Measurements from ENCODE around the gene RNF207.

RNF207 gene

DNA sequence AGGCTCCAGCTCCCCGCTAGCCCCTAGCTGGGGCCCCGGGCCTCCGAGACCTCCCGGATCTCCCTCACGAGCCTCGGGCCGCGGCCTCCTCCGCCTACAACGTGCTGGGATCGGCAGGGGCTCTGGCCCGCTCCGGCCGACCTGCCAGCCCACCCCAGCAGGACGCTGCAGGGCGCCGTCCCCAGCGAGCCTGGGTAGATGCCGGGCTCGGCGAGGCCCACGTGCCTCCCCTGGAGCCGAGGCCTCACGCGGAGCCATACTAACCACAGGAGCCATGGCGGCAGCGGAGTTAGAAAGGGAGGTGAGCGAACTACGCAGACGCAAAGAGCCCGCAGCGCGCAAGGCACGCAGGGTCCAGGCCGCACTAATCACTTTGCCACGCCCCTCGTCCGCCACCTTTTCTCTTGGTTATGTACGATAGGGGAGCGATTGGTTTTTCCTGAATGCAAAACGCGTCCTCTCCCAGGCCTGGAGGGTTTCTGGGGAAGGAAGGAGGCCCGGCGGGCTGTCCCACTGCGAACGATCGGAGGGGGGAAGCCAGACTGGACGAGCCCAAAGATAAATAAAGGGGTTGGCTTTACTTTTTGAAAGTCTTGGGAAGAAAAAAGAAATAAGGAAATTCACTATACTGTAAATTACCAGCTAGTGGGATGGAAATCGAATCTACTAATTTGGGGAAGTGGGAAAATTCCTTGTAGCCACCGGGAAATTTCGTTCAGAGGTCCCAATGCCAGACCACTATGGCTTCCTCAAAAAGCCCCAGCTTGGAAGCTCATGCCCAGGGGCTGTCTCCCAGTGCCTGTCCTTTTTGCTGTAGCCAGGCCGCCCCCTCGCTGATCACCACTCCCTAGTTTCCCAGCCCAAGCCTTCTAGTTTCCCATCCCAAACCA, 6.4 kb upstream of the RNF207 start, which contains the start of gene RPL22:
Gene RPL22, minus strand, starts transcription at position 298 of the 890 bp plus-strand sequence. Its CDS starts 22 bp downstream, at position 276.
- Histone ChIP-seq H3K4me1 (ENCODE audit: control insufficient read depth in 2 of 2, insufficient read depth in 1 of 2, low read depth in 1 of 2, low read length in 2 of 2) (peaks cover 6 to 14% of the 10 kb centered on the region in 2 donors), H3K27me3 (ENCODE audit: control insufficient read depth in 3 of 3, insufficient read depth in 3 of 3, low read depth in 1 of 3, low read length in 3 of 3) (no peaks in the 10 kb centered on the region), H3K4me3 (ENCODE audit: low read length in 2 of 2) (peak within 1 kb of the TSS; percentile 94 to 98), H3K9ac (ENCODE audit: low read depth, low read length, poor library complexity) (peak within 1 kb of the TSS; percentile 100), H2AFZ (ENCODE audit: low read length) (peak within 1 kb of the TSS; percentile 70), H3K4ac (ENCODE audit: low read length) (peak within 1 kb of the TSS; percentile 78), H3K4me2 (ENCODE audit: insufficient read depth, low read length, poor library complexity, severe bottlenecking) (peak within 1 kb of the TSS; percentile 62), H4K8ac (ENCODE audit: low read depth, low read length) (peak within 1 kb of the TSS; percentile 100), H3K79me1 (ENCODE audit: low read depth, low read length) (peaks cover 8% of the 10 kb centered on the region), H3K23ac (ENCODE audit: low read depth, low read length, poor library complexity) (peak within 1 kb of the TSS; percentile 100), H2BK5ac (ENCODE audit: low read length) (peak within 1 kb of the TSS; percentile 61), H3K27ac (replicated peaks; ENCODE audit: low read length) (peak within 1 kb of the TSS; percentile 41), H2BK120ac (ENCODE audit: low read depth, low read length) (no peak within 1 kb of the TSS), H3K18ac (ENCODE audit: low read length) (peak within 1 kb of the TSS; percentile 97), H3K36me3 (replicated peaks in 1 of 2; ENCODE audit: control insufficient read depth in 2 of 2, insufficient read depth in 2 of 2, low read length in 2 of 2) (peaks cover 13 to 35% of the 10 kb centered on the region in 2 donors), H3K14ac (ENCODE audit: low read length) (peak within 1 kb of the TSS; percentile 96), H4K91ac (ENCODE audit: low read depth, low read length, poor library complexity) (peak within 1 kb of the TSS; percentile 81), H3K9me3 (replicated peaks in 1 of 2; ENCODE audit: control insufficient read depth in 2 of 2, insufficient read depth in 1 of 2, low read depth in 1 of 2, low read length in 2 of 2) (no peaks in the 10 kb centered on the region), H2AK5ac (ENCODE audit: low read depth, low read length) (peak within 1 kb of the TSS; percentile 94), H2BK15ac (ENCODE audit: low read length) (peak within 1 kb of the TSS; percentile 97), H2BK12ac (ENCODE audit: low read length) (peak within 1 kb of the TSS; percentile 97)
- peak; percentile 98 for DNase-seq (ENCODE audit: low spot score)
- no CpG with 5 or more reads among the region's 53 CpGs for WGBS, 2 donors (ENCODE audit: extremely low coverage in 2 of 2, insufficient read length in 2 of 2, insufficient replicate concordance in 1 of 2)

DNA sequence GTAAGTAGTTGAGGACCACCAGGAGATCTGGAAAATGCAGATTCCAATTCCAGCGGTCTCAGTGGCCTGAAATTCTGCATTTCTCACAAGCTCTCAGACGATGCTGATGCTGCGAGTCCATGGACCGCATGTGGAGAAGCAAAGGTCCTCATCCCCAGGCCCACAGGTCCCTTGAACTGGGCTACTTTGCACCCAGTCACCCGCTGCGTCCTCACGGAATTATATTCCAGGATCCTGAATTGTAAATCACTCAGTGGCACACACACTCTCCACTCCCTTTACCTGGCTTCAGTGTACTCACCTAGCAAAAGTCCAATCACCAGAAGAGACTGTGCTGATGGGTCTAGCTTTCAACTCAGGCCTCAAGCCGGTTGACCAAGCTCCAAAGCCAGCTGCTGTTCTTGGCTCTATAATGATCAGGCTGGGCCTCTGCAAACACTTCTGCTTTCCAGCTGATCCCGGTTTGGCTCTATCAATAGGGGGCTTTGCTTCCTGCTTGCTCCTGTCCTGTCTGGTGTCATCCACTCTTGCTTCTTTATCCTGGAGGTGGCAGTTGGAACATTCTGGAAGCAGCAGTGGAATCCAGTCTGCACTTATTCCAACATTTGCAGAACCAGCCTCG, 5.6 kb upstream of the RNF207 start:
- no peak for DNase-seq (ENCODE audit: low spot score)
- Histone ChIP-seq H3K23ac (ENCODE audit: low read depth, low read length, poor library complexity) (no peak overlapping the region), H3K36me3 (replicated peaks in 1 of 2; ENCODE audit: control insufficient read depth in 2 of 2, insufficient read depth in 2 of 2, low read length in 2 of 2) (peaks cover 12 to 28% of the 10 kb centered on the region in 2 donors), H3K14ac (ENCODE audit: low read length) (no peak overlapping the region), H2BK12ac (ENCODE audit: low read length) (peak overlapping the region; percentile 97), H2AK5ac (ENCODE audit: low read depth, low read length) (peak overlapping the region; percentile 65), H2BK15ac (ENCODE audit: low read length) (peak overlapping the region; percentile 97), H3K27me3 (ENCODE audit: control insufficient read depth in 3 of 3, insufficient read depth in 3 of 3, low read depth in 1 of 3, low read length in 3 of 3) (peaks cover 0 to under 1% (median 0%) of the 10 kb centered on the region in 3 experiments), H3K4me3 (ENCODE audit: low read length in 2 of 2) (peak overlapping the region; percentile 2 to 94), H3K9me3 (replicated peaks in 1 of 2; ENCODE audit: control insufficient read depth in 2 of 2, insufficient read depth in 1 of 2, low read depth in 1 of 2, low read length in 2 of 2) (no peaks in the 10 kb centered on the region), H3K27ac (replicated peaks; ENCODE audit: low read length) (peak overlapping the region; percentile 41), H4K8ac (ENCODE audit: low read depth, low read length) (peak overlapping the region; percentile 100), H4K91ac (ENCODE audit: low read depth, low read length, poor library complexity) (peak overlapping the region; percentile 81), H3K4ac (ENCODE audit: low read length) (peak overlapping the region; percentile 40), H2BK120ac (ENCODE audit: low read depth, low read length) (no peak overlapping the region), H3K18ac (ENCODE audit: low read length) (peak overlapping the region; percentile 92), H2BK5ac (ENCODE audit: low read length) (peak overlapping the region; percentile 43), H3K4me1 (ENCODE audit: control insufficient read depth in 2 of 2, insufficient read depth in 1 of 2, low read depth in 1 of 2, low read length in 2 of 2) (peaks cover 10 to 17% of the 10 kb centered on the region in 2 donors), H3K4me2 (ENCODE audit: insufficient read depth, low read length, poor library complexity, severe bottlenecking) (peak overlapping the region; percentile 35), H3K79me1 (ENCODE audit: low read depth, low read length) (peaks cover 8% of the 10 kb centered on the region), H2AFZ (ENCODE audit: low read length) (peak overlapping the region; percentile 70), H3K9ac (ENCODE audit: low read depth, low read length, poor library complexity) (peak overlapping the region; percentile 65)
- WGBS, 2 donors (ENCODE audit: extremely low coverage in 2 of 2, insufficient read length in 2 of 2, insufficient replicate concordance in 1 of 2), result no CpG with 5 or more reads among the region's 10 CpGs

DNA sequence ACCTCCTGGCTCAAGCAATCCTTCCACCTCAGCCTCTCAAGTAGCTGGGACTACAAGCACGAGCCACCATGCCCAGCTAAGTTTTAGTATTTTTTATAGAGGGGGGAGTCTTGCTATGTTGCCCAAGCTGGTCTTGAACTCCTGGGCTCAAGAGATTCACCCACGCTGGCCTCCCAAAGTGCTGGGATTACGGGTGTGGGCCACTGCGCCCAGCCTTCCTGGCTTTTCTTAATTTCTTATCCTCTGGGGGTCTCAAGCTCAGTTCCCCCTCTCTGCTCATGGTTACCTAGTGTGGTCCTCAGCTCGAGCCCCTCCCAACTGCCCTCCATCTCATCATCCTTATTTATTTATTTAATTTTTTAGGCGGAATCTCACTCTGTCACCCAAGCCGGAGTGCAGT, 3.7 kb upstream of the RNF207 start:
- Histone ChIP-seq H3K4me1 (ENCODE audit: control insufficient read depth in 2 of 2, insufficient read depth in 1 of 2, low read depth in 1 of 2, low read length in 2 of 2) (peaks cover 12 to 20% of the 10 kb centered on the region in 2 donors), H3K9ac (ENCODE audit: low read depth, low read length, poor library complexity) (no peak overlapping the region), H2BK15ac (ENCODE audit: low read length) (no peak overlapping the region), H2BK120ac (ENCODE audit: low read depth, low read length) (no peak overlapping the region), H3K18ac (ENCODE audit: low read length) (no peak overlapping the region), H3K14ac (ENCODE audit: low read length) (no peak overlapping the region), H4K91ac (ENCODE audit: low read depth, low read length, poor library complexity) (no peak overlapping the region), H3K27me3 (ENCODE audit: control insufficient read depth in 3 of 3, insufficient read depth in 3 of 3, low read depth in 1 of 3, low read length in 3 of 3) (peaks cover 11 to 20% (median 19%) of the 10 kb centered on the region in 3 experiments), H2AK5ac (ENCODE audit: low read depth, low read length) (no peak overlapping the region), H2AFZ (ENCODE audit: low read length) (no peak overlapping the region), H3K4me3 (ENCODE audit: low read length in 2 of 2) (no peak overlapping the region), H3K4ac (ENCODE audit: low read length) (no peak overlapping the region), H3K27ac (replicated peaks; ENCODE audit: low read length) (no peak overlapping the region), H3K9me3 (replicated peaks in 1 of 2; ENCODE audit: control insufficient read depth in 2 of 2, insufficient read depth in 1 of 2, low read depth in 1 of 2, low read length in 2 of 2) (no peaks in the 10 kb centered on the region), H4K8ac (ENCODE audit: low read depth, low read length) (no peak overlapping the region), H3K36me3 (replicated peaks in 1 of 2; ENCODE audit: control insufficient read depth in 2 of 2, insufficient read depth in 2 of 2, low read length in 2 of 2) (peaks cover 4 to 9% of the 10 kb centered on the region in 2 donors), H2BK12ac (ENCODE audit: low read length) (no peak overlapping the region), H3K23ac (ENCODE audit: low read depth, low read length, poor library complexity) (no peak overlapping the region), H3K4me2 (ENCODE audit: insufficient read depth, low read length, poor library complexity, severe bottlenecking) (no peak overlapping the region), H2BK5ac (ENCODE audit: low read length) (no peak overlapping the region), H3K79me1 (ENCODE audit: low read depth, low read length) (peaks cover 5% of the 10 kb centered on the region)
- no peak for DNase-seq (ENCODE audit: low spot score)
- no CpG with 5 or more reads among the region's 7 CpGs for WGBS, 2 donors (ENCODE audit: extremely low coverage in 2 of 2, insufficient read length in 2 of 2, insufficient replicate concordance in 1 of 2)

DNA sequence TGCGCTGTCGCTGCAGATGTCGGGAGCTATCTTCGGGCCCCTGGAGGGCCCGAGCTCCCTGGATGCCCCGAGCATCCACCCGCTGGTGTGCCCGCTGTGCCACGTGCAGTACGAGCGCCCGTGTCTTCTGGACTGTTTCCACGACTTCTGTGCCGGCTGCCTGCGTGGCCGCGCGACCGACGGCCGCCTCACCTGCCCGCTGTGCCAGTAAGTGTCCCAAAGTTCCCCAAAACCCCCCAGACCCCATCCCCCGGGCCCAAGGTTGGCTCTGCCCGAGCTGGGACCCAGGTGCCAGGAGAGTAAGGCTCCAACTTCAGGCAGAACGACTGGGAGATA, 569 bp downstream of the RNF207 start:
- Histone ChIP-seq H3K79me1 (ENCODE audit: low read depth, low read length) (peaks cover 1% of the 10 kb centered on the region), H2AFZ (ENCODE audit: low read length) (peak overlapping the region; percentile 78), H3K4ac (ENCODE audit: low read length) (no peak overlapping the region), H3K9me3 (replicated peaks in 1 of 2; ENCODE audit: control insufficient read depth in 2 of 2, insufficient read depth in 1 of 2, low read depth in 1 of 2, low read length in 2 of 2) (peaks cover 0 to 2% of the 10 kb centered on the region in 2 donors), H2BK12ac (ENCODE audit: low read length) (peak overlapping the region; percentile 84), H3K23ac (ENCODE audit: low read depth, low read length, poor library complexity) (peak overlapping the region; percentile 85), H3K4me2 (ENCODE audit: insufficient read depth, low read length, poor library complexity, severe bottlenecking) (peak overlapping the region; percentile 62), H2BK120ac (ENCODE audit: low read depth, low read length) (no peak overlapping the region), H4K8ac (ENCODE audit: low read depth, low read length) (no peak overlapping the region), H3K9ac (ENCODE audit: low read depth, low read length, poor library complexity) (no peak overlapping the region), H3K4me1 (ENCODE audit: control insufficient read depth in 2 of 2, insufficient read depth in 1 of 2, low read depth in 1 of 2, low read length in 2 of 2) (peaks cover 12 to 16% of the 10 kb centered on the region in 2 donors), H2AK5ac (ENCODE audit: low read depth, low read length) (peak overlapping the region; percentile 88), H3K27ac (replicated peaks; ENCODE audit: low read length) (no peak overlapping the region), H4K91ac (ENCODE audit: low read depth, low read length, poor library complexity) (no peak overlapping the region), H3K18ac (ENCODE audit: low read length) (peak overlapping the region; percentile 94), H3K27me3 (ENCODE audit: control insufficient read depth in 3 of 3, insufficient read depth in 3 of 3, low read depth in 1 of 3, low read length in 3 of 3) (peaks cover 21 to 42% (median 31%) of the 10 kb centered on the region in 3 experiments), H3K4me3 (ENCODE audit: low read length in 2 of 2) (no peak overlapping the region), H2BK5ac (ENCODE audit: low read length) (no peak overlapping the region), H2BK15ac (ENCODE audit: low read length) (no peak overlapping the region), H3K14ac (ENCODE audit: low read length) (peak overlapping the region; percentile 94), H3K36me3 (replicated peaks in 1 of 2; ENCODE audit: control insufficient read depth in 2 of 2, insufficient read depth in 2 of 2, low read length in 2 of 2) (no peaks in the 10 kb centered on the region)
- WGBS, 2 donors (ENCODE audit: extremely low coverage in 2 of 2, insufficient read length in 2 of 2, insufficient replicate concordance in 1 of 2), result no CpG with 5 or more reads among the region's 25 CpGs
- no peak for DNase-seq (ENCODE audit: low spot score)

Data from neuronal stem cell (in vitro differentiated cells).